Endodermal cell (in vitro differentiated cells): ENCODE results near the gene IQGAP2. TPM values are rescaled to one million over a fixed set of nuclear protein-coding genes. Genes with fewer than 3 reads are reported as not detected.
A peak's percentile ranks its signal among the peaks of the same experiment; 100 is the strongest.

ENCODE experiments used
- DNase-seq: peaks from one replicate; pipeline ENCODE4 v3.0.0-alpha.2; 2017
- H3K27ac ChIP-seq: 2 replicates; pipeline ENCODE4 v1.5.1; 2013; ENCODE audit warnings: mild to moderate bottlenecking, low read depth, low read length, moderate library complexity
- H3K27me3 ChIP-seq: 2 replicates; pipeline ENCODE4 v1.6.1; 2013; ENCODE audit warnings: mild to moderate bottlenecking, low read length, moderate library complexity; ENCODE audit not compliant: insufficient read depth, control insufficient read depth, poor library complexity, severe bottlenecking
- H3K36me3 ChIP-seq: 2 replicates; pipeline ENCODE4 v1.7.0; 2013; ENCODE audit warnings: mild to moderate bottlenecking, low read length, moderate library complexity; ENCODE audit not compliant: control insufficient read depth, insufficient read depth
- H3K4me1 ChIP-seq: one replicate; pipeline ENCODE4 v1.7.0; 2013; ENCODE audit warnings: low read length; ENCODE audit not compliant: control insufficient read depth, insufficient read depth
- H3K4me3 ChIP-seq: 2 replicates; pipeline ENCODE4 v1.5.1; 2013; ENCODE audit warnings: mild to moderate bottlenecking, low read length, moderate library complexity
- H3K9ac ChIP-seq: 2 replicates; pipeline ENCODE4 v1.6.1; 2013; ENCODE audit warnings: mild to moderate bottlenecking, low read length, moderate library complexity; ENCODE audit not compliant: poor library complexity, severe bottlenecking; ENCODE audit errors: extremely low read depth
- H3K9me3 ChIP-seq: 2 replicates; pipeline ENCODE4 v1.6.1; 2013; ENCODE audit warnings: mild to moderate bottlenecking, low read length, moderate library complexity; ENCODE audit not compliant: control insufficient read depth
- H3K27ac Mint-ChIP-seq: 2 replicates; pipeline ENCODE4 v1.8.0; 2020; ENCODE audit warnings: mixed read lengths
- H3K27me3 Mint-ChIP-seq: 2 replicates; pipeline ENCODE4 v1.8.0; 2021; ENCODE audit warnings: mild to moderate bottlenecking, mixed read lengths; ENCODE audit not compliant: insufficient read depth
- H3K36me3 Mint-ChIP-seq: 2 replicates; pipeline ENCODE4 v1.8.0; 2020; ENCODE audit warnings: low read depth, mixed read lengths
- H3K4me1 Mint-ChIP-seq: 2 replicates; pipeline ENCODE4 v1.8.0; 2020; ENCODE audit warnings: mixed read lengths
- H3K4me3 Mint-ChIP-seq: 2 replicates; pipeline ENCODE4 v1.8.0; 2020; ENCODE audit warnings: mild to moderate bottlenecking, moderate library complexity, mixed read lengths
- H3K9me3 Mint-ChIP-seq: 2 replicates; pipeline ENCODE4 v1.8.0; 2020; ENCODE audit warnings: mild to moderate bottlenecking, mixed read lengths
- WGBS, 2 experiments: methylation state at CpG; one replicate each; pipeline versions ENCODE4 v1.1.5 to v1.1.7; 2013; ENCODE audit warnings: missing lambda C conversion rate in 2 of 2, mixed read lengths in 1 of 2; ENCODE audit not compliant: insufficient coverage in 1 of 2, insufficient read length in 1 of 2; 5-methylcytosine and 5-hydroxymethylcytosine counted together
- total RNA-seq, 2 donors: library from RNA; stranded (reverse); fragmentation: NEBNext Ultra II Directional in 1 of 2; extraction: Animal tissue kit (Norgen Biotek cat#: 25700) in 1 of 2; gene quantifications; 2 replicates in 1 of 2; 3 replicates in 1 of 2; pipeline ENCODE4 v1.2.1, GENCODE V29; 2021
- TF ChIP-seq, protein P1 (sequence below): fragments of 200-600 bp; sonication (generic); conservative IDR thresholded peaks from 2 replicates; pipeline ENCODE4 v1.5.0; 2021; ENCODE audit warnings: antibody characterized with exemption, mild to moderate bottlenecking

The IQGAP2 gene
- total RNA-seq, 2 donors from 2014 or later, result 8.3 to 19.4 TPM

DNA sequence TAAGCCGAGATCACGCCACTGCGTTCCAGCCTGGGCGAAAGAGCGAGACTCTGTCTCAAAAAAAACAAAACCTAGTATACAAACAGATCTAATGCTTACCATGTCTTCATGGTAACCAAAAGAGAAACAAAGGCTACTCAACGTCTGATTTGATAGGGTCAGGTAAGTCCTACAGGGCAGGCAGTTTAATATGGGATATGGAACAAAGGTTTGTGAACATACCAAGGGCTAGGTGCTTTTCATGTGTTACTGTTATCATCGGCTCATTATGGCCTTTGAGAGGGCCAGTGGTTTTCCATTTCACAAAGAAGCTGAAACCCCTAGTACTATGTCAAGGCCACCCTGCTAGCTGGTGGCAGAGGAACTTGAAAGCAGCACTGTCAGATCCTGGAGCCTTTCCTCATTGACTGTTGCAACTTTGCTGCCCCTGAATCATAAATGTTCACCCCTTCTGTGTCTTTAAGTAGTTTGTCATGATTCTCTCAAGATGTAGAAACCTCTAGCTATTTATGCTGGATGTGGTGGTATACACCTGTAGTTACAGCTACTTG, 5.1 kb downstream of the IQGAP2 start:
- Mint-ChIP-seq H3K27ac (no peak overlapping the region), H3K9me3 (no peaks in the 10 kb centered on the region), H3K4me3 (no peak overlapping the region), H3K4me1 (peaks cover 27% of the 10 kb centered on the region), H3K36me3 (no peaks in the 10 kb centered on the region), H3K27me3 (peaks cover 37% of the 10 kb centered on the region)
- DNase-seq, result peak; percentile 15
- no peaks in the 10 kb centered on the region for H3K9me3 ChIP-seq
- no peak overlapping the region for H3K27ac ChIP-seq
- no peak overlapping the region for H3K4me3 ChIP-seq
- no peak overlapping the region for H3K9ac ChIP-seq
- 96 to 100% methylated on average over 2 to 7 of the region's 7 CpGs for WGBS, 2 experiments
- TF ChIP-seq, protein P1, sequence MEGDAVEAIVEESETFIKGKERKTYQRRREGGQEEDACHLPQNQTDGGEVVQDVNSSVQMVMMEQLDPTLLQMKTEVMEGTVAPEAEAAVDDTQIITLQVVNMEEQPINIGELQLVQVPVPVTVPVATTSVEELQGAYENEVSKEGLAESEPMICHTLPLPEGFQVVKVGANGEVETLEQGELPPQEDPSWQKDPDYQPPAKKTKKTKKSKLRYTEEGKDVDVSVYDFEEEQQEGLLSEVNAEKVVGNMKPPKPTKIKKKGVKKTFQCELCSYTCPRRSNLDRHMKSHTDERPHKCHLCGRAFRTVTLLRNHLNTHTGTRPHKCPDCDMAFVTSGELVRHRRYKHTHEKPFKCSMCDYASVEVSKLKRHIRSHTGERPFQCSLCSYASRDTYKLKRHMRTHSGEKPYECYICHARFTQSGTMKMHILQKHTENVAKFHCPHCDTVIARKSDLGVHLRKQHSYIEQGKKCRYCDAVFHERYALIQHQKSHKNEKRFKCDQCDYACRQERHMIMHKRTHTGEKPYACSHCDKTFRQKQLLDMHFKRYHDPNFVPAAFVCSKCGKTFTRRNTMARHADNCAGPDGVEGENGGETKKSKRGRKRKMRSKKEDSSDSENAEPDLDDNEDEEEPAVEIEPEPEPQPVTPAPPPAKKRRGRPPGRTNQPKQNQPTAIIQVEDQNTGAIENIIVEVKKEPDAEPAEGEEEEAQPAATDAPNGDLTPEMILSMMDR, result no peak
- H3K36me3 ChIP-seq, result no peaks in the 10 kb centered on the region
- H3K27me3 ChIP-seq, result peaks cover 18% of the 10 kb centered on the region
- H3K4me1 ChIP-seq, result no peaks in the 10 kb centered on the region

DNA sequence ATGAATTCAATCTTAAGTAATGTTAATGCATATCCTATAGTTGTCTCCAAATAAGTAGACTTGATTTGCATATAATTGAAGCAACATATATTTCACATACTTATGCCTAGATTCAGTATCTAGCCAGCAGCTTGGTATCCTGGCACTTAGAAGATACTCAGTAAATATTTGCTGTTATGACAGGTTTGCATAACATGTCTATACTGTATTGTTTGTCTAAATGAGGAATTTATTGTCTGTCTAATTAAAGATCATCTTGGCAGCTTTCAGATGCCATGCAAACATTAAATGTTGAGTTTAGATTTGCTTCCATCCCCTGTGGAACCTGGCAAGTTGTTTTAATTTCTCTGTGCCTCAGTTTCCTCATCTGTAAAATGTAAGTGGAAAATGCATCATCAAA, 9.4 kb downstream of the IQGAP2 start:
- no peak for DNase-seq

DNA sequence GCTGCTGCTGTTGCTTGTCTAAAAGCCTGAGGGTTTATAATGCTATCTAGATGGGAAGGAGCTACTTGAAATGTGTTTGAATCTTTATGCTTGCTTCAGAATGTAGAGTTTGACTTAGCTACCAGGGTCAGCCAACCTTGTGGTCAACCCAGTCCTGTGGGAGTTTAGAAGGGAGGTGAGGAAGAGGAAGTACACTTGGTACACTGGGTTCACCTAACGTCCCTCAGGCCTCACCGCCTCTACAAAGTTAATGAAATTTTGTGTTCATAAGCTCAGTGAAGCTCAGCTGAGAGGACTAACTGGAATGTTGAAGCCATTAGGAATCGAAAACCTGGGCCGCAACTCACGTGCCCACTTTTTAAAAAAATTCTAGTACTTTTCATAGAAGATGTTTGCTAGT, 10.7 kb downstream of the IQGAP2 start:
- H3K4me3 ChIP-seq, result no peak overlapping the region
- H3K4me1 Mint-ChIP-seq, result peaks cover 16% of the 10 kb centered on the region
- no peak overlapping the region for H3K27ac ChIP-seq
- no peaks in the 10 kb centered on the region for H3K9me3 ChIP-seq
- H3K27me3 Mint-ChIP-seq, result peaks cover 8% of the 10 kb centered on the region
- H3K9ac ChIP-seq, result no peak overlapping the region
- no peaks in the 10 kb centered on the region for H3K36me3 Mint-ChIP-seq
- H3K36me3 ChIP-seq, result no peaks in the 10 kb centered on the region
- 96 to 97% methylated on average over 5 of the region's 5 CpGs for WGBS, 2 experiments
- no peaks in the 10 kb centered on the region for H3K4me1 ChIP-seq
- H3K27ac Mint-ChIP-seq, result no peak overlapping the region
- DNase-seq, result no peak
- no peak overlapping the region for H3K4me3 Mint-ChIP-seq
- H3K9me3 Mint-ChIP-seq, result no peaks in the 10 kb centered on the region
- TF ChIP-seq, protein P1, result no peak
- H3K27me3 ChIP-seq, result no peaks in the 10 kb centered on the region

More for the DNA sequence above, 9.4 kb downstream of the IQGAP2 start:
- no peak overlapping the region for H3K9ac ChIP-seq
- H3K4me3 ChIP-seq, result no peak overlapping the region
- H3K4me1 ChIP-seq, result no peaks in the 10 kb centered on the region
- no peaks in the 10 kb centered on the region for H3K27me3 ChIP-seq
- TF ChIP-seq, protein P1, result no peak
- no peak overlapping the region for H3K4me3 Mint-ChIP-seq
- peaks cover 14% of the 10 kb centered on the region for H3K27me3 Mint-ChIP-seq
- H3K36me3 ChIP-seq, result no peaks in the 10 kb centered on the region
- H3K36me3 Mint-ChIP-seq, result no peaks in the 10 kb centered on the region
- H3K27ac Mint-ChIP-seq, result no peak overlapping the region
- no peaks in the 10 kb centered on the region for H3K9me3 Mint-ChIP-seq
- H3K4me1 Mint-ChIP-seq, result peaks cover 16% of the 10 kb centered on the region
- no peak overlapping the region for H3K27ac ChIP-seq
- no peaks in the 10 kb centered on the region for H3K9me3 ChIP-seq
